Sigmoid colon (tissue), 4 donors: ENCODE data around the gene WBP1.

Source experiments
- CTCF ChIP-seq, 4 experiments: fragments of 450-650 bp in 3 of 4; fragments of 200-600 bp in 1 of 4; IDR thresholded peaks; one replicate each; pipeline ENCODE4 v1.5.1; 2016 to 2019; ENCODE audit warnings: antibody characterized with exemption in 4 of 4, mild to moderate bottlenecking in 3 of 4, moderate library complexity in 2 of 4
- POLR2A ChIP-seq, 2 donors: fragments of 450-650 bp; IDR thresholded peaks; one replicate each; pipeline ENCODE4 v1.6.1; 2016; ENCODE audit warnings: antibody characterized with exemption in 2 of 2, mild to moderate bottlenecking in 2 of 2, moderate library complexity in 2 of 2
- POLR2AphosphoS5 ChIP-seq, 4 donors: sonication (generic); formaldehyde crosslinking; IDR thresholded peaks; one replicate each; pipeline ENCODE4 v1.6.1; 2017; ENCODE audit warnings: antibody characterized with exemption in 4 of 4

DNA sequence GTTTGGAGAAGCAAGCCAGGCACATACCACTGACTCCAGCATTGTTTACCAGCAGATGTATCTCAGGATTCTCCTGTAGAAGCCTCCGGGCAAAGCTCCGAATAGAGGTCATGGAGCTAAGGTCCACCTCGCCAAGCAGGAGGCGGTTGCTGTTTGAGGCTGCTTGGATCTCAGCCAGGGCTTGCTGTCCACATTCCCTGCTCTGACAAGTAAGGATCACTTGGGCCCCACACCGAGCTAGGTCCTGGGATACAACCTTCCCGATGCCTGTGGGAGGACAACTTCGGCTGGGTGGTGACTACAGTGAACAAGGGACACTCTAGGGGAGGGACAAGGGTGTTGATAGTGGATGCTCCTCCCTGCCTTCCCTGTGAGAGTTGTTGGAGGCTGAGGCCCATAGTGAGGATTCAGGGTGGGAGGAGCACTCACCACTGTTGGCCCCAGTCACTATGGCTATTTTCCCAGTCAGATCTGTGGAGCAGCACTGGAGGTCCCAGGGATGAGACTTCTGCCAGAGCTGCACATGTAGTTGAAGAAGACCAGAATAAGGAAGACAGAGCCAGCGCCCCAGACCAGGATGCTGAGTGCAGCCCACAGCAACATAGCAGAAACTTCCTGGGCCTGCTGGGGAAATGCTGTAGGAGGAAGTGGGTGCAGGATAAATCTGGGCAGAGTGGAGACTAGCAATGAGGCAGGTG lies 45.1 kb upstream of the WBP1 start:
- no peak for TF ChIP-seq POLR2A (IDR thresholded peaks at IDR 0.05)
- TF ChIP-seq CTCF (IDR thresholded peaks at IDR 0.05) = no peak
- TF ChIP-seq POLR2AphosphoS5 (IDR thresholded peaks at IDR 0.05) = no peak
